GM12878 (cell line): Measurements from ENCODE around the gene ANKRD17. TPM values are rescaled to one million over a fixed set of nuclear protein-coding genes. Genes with fewer than 3 reads are reported as not detected.

Source experiments
- ATAC-seq: fragments of 200-7000 bp; cut with Tn5 transposase; 3 replicates; pipeline ENCODE4 v1.9.1; 2020; ENCODE audit warnings: mild to moderate bottlenecking, moderate library complexity
- BruUV-seq: library from RNA; stranded (reverse); fragments of 400-500 nt; replicated peaks from 2 replicates; lab custom pipeline; 2021; lab: Mats Ljungman, UMichigan
- CTCF ChIA-PET: fragments of 300-600 bp; sonication (Branson Sonifier 250); formaldehyde crosslinking; extraction: SDS; loops from one replicate; lab custom pipeline; 2021; ENCODE audit warnings: inconsistent platforms; lab: Yijun Ruan, JAX
- POLR2A ChIA-PET: fragments of 350-600 bp; formaldehyde crosslinking; extraction: SDS; loops from one replicate; lab custom pipeline; 2021; ENCODE audit warnings: inconsistent platforms; lab: Charles Lee
- RAD21 ChIA-PET: fragments of 300-600 bp; sonication (Branson Sonifier 250); formaldehyde crosslinking; loops from one replicate; lab custom pipeline; 2023; ENCODE audit warnings: antibody characterized with exemption; ENCODE audit not compliant: unreplicated experiment; lab: Charles Lee
- SMC1A ChIA-PET: fragments of 300-600 bp; sonication (Branson Sonifier 250); formaldehyde crosslinking; loops from one replicate; lab custom pipeline; 2023; ENCODE audit not compliant: unreplicated experiment, uncharacterized antibody; lab: Charles Lee
- DNase-seq: peaks from one replicate; pipeline ENCODE4 v3.0.0-alpha.2; 2011; ENCODE audit warnings: low read depth, low spot score
- FAIRE-seq: peaks from 3 replicates; lab custom pipeline; 2011; peaks lifted over from hg19 to GRCh38; lab: Jason Lieb, UNC
- H2AFZ ChIP-seq: 2 replicates; pipeline ENCODE4 v1.6.0; 2011; ENCODE audit warnings: low read depth, low read length, control low read depth; ENCODE audit not compliant: control insufficient read depth
- H3K27ac ChIP-seq: 2 replicates; pipeline ENCODE4 v1.5.1; 2011; ENCODE audit warnings: control low read depth; ENCODE audit not compliant: control insufficient read depth, insufficient read depth
- H3K27me3 ChIP-seq, 2 experiments: replicated peaks in 1 of 2; 2 replicates each; pipeline versions ENCODE4 v1.6.0 to v1.6.1; 2011; ENCODE audit warnings: low read length in 1 of 2; ENCODE audit not compliant: control insufficient read depth in 2 of 2, insufficient read depth in 2 of 2
- H3K36me3 ChIP-seq, 2 experiments: 2 replicates each; pipeline ENCODE4 v1.5.1; 2011; ENCODE audit warnings: low read length in 1 of 2; ENCODE audit not compliant: control insufficient read depth in 2 of 2, insufficient read depth in 2 of 2
- H3K4me1 ChIP-seq: 2 replicates; pipeline ENCODE4 v1.6.1; 2011; ENCODE audit warnings: mild to moderate bottlenecking, low read length, moderate library complexity, mixed read lengths; ENCODE audit not compliant: control insufficient read depth, insufficient read depth
- H3K4me2 ChIP-seq: 2 replicates; pipeline ENCODE4 v1.6.0; 2011; ENCODE audit warnings: control low read depth; ENCODE audit not compliant: control insufficient read depth, insufficient read depth
- H3K4me3 ChIP-seq: fragments of 200-600 bp; sonication (generic); 2 replicates; pipeline ENCODE4 v1.5.1; 2016
- H3K79me2 ChIP-seq: 2 replicates; pipeline ENCODE4 v1.6.0; 2011; ENCODE audit warnings: low read length; ENCODE audit not compliant: control insufficient read depth, insufficient read depth
- H3K9ac ChIP-seq: 2 replicates; pipeline ENCODE4 v1.8.0; 2011; ENCODE audit warnings: low read length, control low read depth, mixed read lengths; ENCODE audit not compliant: control insufficient read depth, insufficient read depth
- H3K9me3 ChIP-seq: replicated peaks from 3 replicates; pipeline ENCODE4 v1.5.1; 2011; ENCODE audit warnings: mild to moderate bottlenecking, low read length; ENCODE audit not compliant: control insufficient read depth, insufficient read depth
- H4K20me1 ChIP-seq: 2 replicates; pipeline ENCODE4 v1.6.0; 2011; ENCODE audit not compliant: control insufficient read depth, insufficient read depth
- CBFB ChIP-seq: IDR thresholded peaks from 2 replicates; pipeline ENCODE4 v1.6.1; 2016; ENCODE audit warnings: antibody characterized with exemption, low read depth
- DPF2 ChIP-seq: fragments of 450-650 bp; IDR thresholded peaks from 2 replicates; pipeline ENCODE4 v1.6.1; 2017; ENCODE audit warnings: mild to moderate bottlenecking
- MXI1 ChIP-seq: fragments of 150-350 bp; IDR thresholded peaks from 2 replicates; pipeline ENCODE4 v1.6.1; 2011; ENCODE audit warnings: low read depth, mild to moderate bottlenecking, inconsistent platforms, low read length, improper control_type of control experiment
- MYB ChIP-seq: fragments of 150-350 bp; IDR thresholded peaks from 2 replicates; pipeline ENCODE4 v1.6.1; 2014; ENCODE audit warnings: mild to moderate bottlenecking, low read depth, low read length, borderline replicate concordance
- NKRF ChIP-seq: fragments of 450-650 bp; conservative IDR thresholded peaks from 2 replicates; pipeline ENCODE4 v1.6.1; 2017; ENCODE audit warnings: mild to moderate bottlenecking, moderate library complexity
- PAX5 ChIP-seq: IDR thresholded peaks from 2 replicates; pipeline ENCODE4 v1.6.1; 2011; ENCODE audit warnings: low read depth, low read length, borderline replicate concordance
- PKNOX1 ChIP-seq: fragments of 450-650 bp; IDR thresholded peaks from 2 replicates; pipeline ENCODE4 v1.6.1; 2016; ENCODE audit warnings: mild to moderate bottlenecking
- RB1 ChIP-seq: fragments of 450-650 bp; formaldehyde crosslinking; IDR thresholded peaks from 2 replicates; pipeline ENCODE4 v1.6.1; 2017; ENCODE audit warnings: mild to moderate bottlenecking, borderline replicate concordance
- SREBF2 ChIP-seq: IDR thresholded peaks from 2 replicates; pipeline ENCODE4 v1.6.1; 2012; ENCODE audit warnings: mild to moderate bottlenecking, low read length
- YY1 ChIP-seq: IDR thresholded peaks from 2 replicates; pipeline ENCODE4 v1.6.1; 2011; ENCODE audit warnings: low read depth, mild to moderate bottlenecking, low read length
- ZSCAN29 ChIP-seq: fragments of 450-650 bp; IDR thresholded peaks from 2 replicates; pipeline ENCODE4 v1.6.1; 2017; ENCODE audit warnings: mild to moderate bottlenecking, moderate library complexity
- WGBS: methylation state at CpG from one replicate; pipeline ENCODE4 v1.1.6; 2016; ENCODE audit warnings: low lambda C conversion rate; ENCODE audit not compliant: insufficient replicate concordance, insufficient coverage; ENCODE audit errors: missing lambda C conversion rate; 5-methylcytosine and 5-hydroxymethylcytosine counted together
- in situ Hi-C: fragments of 300-500 bp; cut with MboI; formaldehyde crosslinking; loops from 9 replicates; pipeline ENCODE4 v1.14.3; 2018; ENCODE audit warnings: mixed read lengths
- intact Hi-C: fragments of 100-400 bp; cut with micrococcal nuclease; formaldehyde crosslinking; loops from one replicate; pipeline ENCODE4 v1.14.2; 2022; ENCODE audit not compliant: unreplicated experiment
- polyA plus RNA-seq, 11 experiments: library from polyadenylated mRNA; depleted of rRNA in 4 of 11; unstranded in 6 of 11; stranded (reverse) in 5 of 11; fragments of >200 nt; fragmentation: Nextera tagmentation in 4 of 11; fragmentation: Illumina TruSeq in 1 of 11; extraction: Ambion mirVana in 4 of 11; extraction: Trizol in 1 of 11; gene quantifications; 1 replicate in 1 of 11; 2 replicates in 10 of 11; pipeline versions ENCODE4 v1.2.1 to v1.2.3, GENCODE V29; 2011 to 2016; ENCODE audit warnings: inconsistent platforms in 2 of 11, missing spikeins in 2 of 11, low read depth in 1 of 11
- total RNA-seq, 4 experiments: library from RNA; depleted of rRNA in 3 of 4; stranded (reverse); fragments of >200 nt in 3 of 4; fragmentation: Illumina TruSeq in 1 of 4; extraction: Trizol in 1 of 4; gene quantifications; 2 replicates each; pipeline versions ENCODE4 v1.2.1 to v1.2.3, GENCODE V29; 2013 to 2021
- TF ChIP-seq, protein P1 (sequence below): IDR thresholded peaks from 2 replicates; pipeline ENCODE4 v1.6.1; 2012; ENCODE audit warnings: mild to moderate bottlenecking, low read depth, low read length
- TF ChIP-seq, protein P2 (sequence below): IDR thresholded peaks from 2 replicates; pipeline ENCODE4 v1.6.1; 2011; ENCODE audit warnings: borderline replicate concordance, low read depth, mild to moderate bottlenecking, moderate library complexity, mixed read lengths, low read length; ENCODE audit not compliant: insufficient read depth; ENCODE audit errors: extremely low read length
- TF ChIP-seq, protein P3 (sequence below): IDR thresholded peaks from 2 replicates; pipeline ENCODE4 v1.6.1; 2011; ENCODE audit warnings: low read depth, low read length, improper control_type of control experiment, borderline replicate concordance

The ANKRD17 gene
- total and polyA plus RNA-seq, 10 of the 15 experiments (the other 5 are each of a cell fraction or from before 2014, with no cell fraction given): 11.7 to 46.5 (median 32.6) TPM

- TF ChIP-seq, protein P1, sequence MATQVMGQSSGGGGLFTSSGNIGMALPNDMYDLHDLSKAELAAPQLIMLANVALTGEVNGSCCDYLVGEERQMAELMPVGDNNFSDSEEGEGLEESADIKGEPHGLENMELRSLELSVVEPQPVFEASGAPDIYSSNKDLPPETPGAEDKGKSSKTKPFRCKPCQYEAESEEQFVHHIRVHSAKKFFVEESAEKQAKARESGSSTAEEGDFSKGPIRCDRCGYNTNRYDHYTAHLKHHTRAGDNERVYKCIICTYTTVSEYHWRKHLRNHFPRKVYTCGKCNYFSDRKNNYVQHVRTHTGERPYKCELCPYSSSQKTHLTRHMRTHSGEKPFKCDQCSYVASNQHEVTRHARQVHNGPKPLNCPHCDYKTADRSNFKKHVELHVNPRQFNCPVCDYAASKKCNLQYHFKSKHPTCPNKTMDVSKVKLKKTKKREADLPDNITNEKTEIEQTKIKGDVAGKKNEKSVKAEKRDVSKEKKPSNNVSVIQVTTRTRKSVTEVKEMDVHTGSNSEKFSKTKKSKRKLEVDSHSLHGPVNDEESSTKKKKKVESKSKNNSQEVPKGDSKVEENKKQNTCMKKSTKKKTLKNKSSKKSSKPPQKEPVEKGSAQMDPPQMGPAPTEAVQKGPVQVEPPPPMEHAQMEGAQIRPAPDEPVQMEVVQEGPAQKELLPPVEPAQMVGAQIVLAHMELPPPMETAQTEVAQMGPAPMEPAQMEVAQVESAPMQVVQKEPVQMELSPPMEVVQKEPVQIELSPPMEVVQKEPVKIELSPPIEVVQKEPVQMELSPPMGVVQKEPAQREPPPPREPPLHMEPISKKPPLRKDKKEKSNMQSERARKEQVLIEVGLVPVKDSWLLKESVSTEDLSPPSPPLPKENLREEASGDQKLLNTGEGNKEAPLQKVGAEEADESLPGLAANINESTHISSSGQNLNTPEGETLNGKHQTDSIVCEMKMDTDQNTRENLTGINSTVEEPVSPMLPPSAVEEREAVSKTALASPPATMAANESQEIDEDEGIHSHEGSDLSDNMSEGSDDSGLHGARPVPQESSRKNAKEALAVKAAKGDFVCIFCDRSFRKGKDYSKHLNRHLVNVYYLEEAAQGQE: no peak
- TF ChIP-seq SREBF2 (no peak), ZSCAN29 (no peak), YY1 (no peak), CBFB (no peak)
Measured at GRCh38 chr4:73139245-73139644, 119.4 kb downstream of the ANKRD17 start (continued).

DNA sequence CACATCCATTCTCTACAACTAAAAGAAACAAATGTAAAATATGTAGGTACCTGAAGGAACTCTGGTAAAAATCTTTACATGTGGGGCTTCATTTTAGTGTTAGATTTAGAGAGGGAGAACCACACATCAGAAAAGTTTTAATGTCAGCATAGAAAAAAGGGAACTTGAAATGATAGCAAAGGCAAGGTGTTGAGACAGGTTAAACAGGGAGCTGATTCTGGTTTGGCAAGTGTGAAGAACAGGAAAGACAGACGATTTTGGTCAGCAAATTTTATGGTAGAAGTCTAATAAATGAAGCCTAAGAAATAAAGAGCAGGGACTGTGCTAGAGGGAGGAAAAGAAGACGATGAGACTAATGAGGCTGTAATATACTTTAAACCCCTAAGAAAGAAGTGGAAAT, 121.5 kb downstream of the ANKRD17 start:
- intact Hi-C loops: no loop called here
- H3K4me1 ChIP-seq: no peaks in the 10 kb centered on the region
- H3K9ac ChIP-seq: no peak overlapping the region
- H4K20me1 ChIP-seq: no peaks in the 10 kb centered on the region
- no peak overlapping the region for H3K4me2 ChIP-seq
- H3K27ac ChIP-seq: no peak overlapping the region
- peaks cover 6 to 28% of the 10 kb centered on the region in 2 experiments for H3K36me3 ChIP-seq
- RAD21 ChIA-PET: interaction anchor here (0.9 kb wide), 1 partner anchor 125 kb away, joined by 4 read pairs; no protein-coding TSS in a partner anchor
- no peak overlapping the region for H2AFZ ChIP-seq
- H3K4me3 ChIP-seq: no peak overlapping the region
- no peak for ATAC-seq
- CTCF ChIA-PET: interaction anchor here (3.0 kb wide), 1 partner anchor 120 kb away, joined by 15 read pairs; no protein-coding TSS in a partner anchor
- FAIRE-seq: no peak
- no peak for DNase-seq
- 50% methylated on average over 2 of the region's 2 CpGs for WGBS
- in situ Hi-C loops: no loop called here
- no peaks in the 10 kb centered on the region for H3K9me3 ChIP-seq
- no peaks in the 10 kb centered on the region for H3K79me2 ChIP-seq
- POLR2A ChIA-PET: no interaction called here
- BruUV-seq: no TSS peak
- H3K27me3 ChIP-seq: no peaks in the 10 kb centered on the region
- SMC1A ChIA-PET: no interaction called here
- TF ChIP-seq, protein P2, sequence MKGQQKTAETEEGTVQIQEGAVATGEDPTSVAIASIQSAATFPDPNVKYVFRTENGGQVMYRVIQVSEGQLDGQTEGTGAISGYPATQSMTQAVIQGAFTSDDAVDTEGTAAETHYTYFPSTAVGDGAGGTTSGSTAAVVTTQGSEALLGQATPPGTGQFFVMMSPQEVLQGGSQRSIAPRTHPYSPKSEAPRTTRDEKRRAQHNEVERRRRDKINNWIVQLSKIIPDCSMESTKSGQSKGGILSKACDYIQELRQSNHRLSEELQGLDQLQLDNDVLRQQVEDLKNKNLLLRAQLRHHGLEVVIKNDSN: no peak
- TF ChIP-seq, protein P3, sequence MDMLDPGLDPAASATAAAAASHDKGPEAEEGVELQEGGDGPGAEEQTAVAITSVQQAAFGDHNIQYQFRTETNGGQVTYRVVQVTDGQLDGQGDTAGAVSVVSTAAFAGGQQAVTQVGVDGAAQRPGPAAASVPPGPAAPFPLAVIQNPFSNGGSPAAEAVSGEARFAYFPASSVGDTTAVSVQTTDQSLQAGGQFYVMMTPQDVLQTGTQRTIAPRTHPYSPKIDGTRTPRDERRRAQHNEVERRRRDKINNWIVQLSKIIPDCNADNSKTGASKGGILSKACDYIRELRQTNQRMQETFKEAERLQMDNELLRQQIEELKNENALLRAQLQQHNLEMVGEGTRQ: no peak
- no peak for TF ChIP-seq DPF2
- no peak for TF ChIP-seq RB1
- TF ChIP-seq MYB: no peak
- TF ChIP-seq PKNOX1: no peak
- no peak for TF ChIP-seq MXI1
- TF ChIP-seq PAX5: no peak
- no peak for TF ChIP-seq NKRF
